Epidermal melanocyte (primary cell): Measurements from ENCODE around the gene TRIM24.
"Not testable (repeated sequence)": the region's sequence is repeated elsewhere in the genome, so short reads cannot be mapped to it uniquely, and the experiment has no call there.

Source experiments
- DNase-seq: peaks from one replicate; pipeline ENCODE4 v3.0.0; 2011; ENCODE audit warnings: low spot score; ENCODE audit not compliant: insufficient read length

Gene TRIM24

DNA sequence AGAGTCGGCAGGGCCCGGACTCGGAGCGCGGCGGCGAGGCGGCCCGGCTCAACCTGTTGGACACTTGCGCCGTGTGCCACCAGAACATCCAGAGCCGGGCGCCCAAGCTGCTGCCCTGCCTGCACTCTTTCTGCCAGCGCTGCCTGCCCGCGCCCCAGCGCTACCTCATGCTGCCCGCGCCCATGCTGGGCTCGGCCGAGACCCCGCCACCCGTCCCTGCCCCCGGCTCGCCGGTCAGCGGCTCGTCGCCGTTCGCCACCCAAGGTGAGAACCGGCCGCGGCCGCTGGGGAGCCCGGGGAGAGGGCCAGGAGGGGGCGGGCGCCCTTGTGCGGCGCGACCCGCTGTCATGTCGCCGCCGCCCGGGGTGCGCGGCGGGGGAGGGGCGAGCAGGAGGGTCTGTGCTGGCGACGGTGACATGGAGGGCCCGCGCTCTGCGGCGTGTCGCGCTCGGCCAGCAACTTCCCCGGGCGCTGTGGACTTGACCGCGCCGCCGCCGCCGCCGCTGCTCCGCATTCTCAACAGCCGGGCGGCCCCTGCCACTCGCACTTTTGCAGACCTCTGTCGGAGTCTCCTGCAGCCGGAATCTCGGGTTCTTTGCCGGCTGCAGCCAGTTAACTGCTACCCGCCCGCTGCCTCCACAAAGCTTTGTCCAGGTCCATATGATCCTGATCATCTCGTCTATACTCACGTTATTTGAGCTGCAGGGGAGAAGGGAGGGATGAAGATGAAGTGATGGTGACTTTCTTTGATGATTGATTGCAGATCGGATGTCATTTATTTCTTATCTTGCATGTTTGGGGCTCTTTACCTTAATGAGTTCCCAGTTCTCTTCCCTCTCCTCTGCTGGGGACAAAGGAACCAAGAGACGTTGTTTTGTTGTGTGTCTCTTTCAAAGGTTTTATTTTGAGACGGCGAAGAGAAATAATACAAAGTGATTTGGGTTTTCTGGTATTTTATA, 869 bp downstream of the TRIM24 start:
- DNase-seq, result no peak

DNA sequence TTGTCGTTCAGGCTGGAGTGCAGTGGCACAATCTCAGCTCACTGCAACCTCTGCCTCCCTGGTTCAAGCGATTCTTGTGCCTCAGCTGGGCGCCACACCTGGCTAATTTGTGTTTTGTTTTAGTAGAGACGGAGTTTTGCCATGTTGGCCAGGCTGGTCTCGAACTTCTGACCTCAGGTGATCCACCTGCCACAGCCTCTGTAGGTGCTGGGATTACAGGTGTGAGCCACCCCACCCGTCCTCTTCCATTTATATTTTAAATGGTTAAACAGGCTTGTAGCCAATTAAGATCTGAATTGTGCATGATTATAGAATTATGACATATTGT, 3.2 kb downstream of the TRIM24 start:
- DNase-seq, result not testable (repeated sequence)

DNA sequence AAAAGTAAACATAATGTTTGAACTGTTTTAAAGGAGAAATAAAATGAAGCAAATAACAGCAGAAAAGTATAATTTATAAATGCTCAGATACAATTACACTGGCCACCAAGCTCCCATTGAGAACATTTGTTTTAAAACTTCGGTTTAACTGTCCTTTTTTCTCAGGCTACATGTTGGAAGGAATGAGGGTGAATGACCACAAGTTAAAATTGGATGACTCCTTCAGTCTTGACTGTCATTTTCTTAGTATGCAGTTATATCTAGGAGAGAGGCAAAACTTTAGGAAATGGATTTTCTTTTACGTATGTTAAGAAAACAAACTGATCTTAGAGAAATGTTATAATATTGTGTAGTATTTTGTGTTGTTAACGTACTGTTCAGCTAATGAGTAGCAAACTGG, 5.0 kb downstream of the TRIM24 start:
- no peak for DNase-seq

DNA sequence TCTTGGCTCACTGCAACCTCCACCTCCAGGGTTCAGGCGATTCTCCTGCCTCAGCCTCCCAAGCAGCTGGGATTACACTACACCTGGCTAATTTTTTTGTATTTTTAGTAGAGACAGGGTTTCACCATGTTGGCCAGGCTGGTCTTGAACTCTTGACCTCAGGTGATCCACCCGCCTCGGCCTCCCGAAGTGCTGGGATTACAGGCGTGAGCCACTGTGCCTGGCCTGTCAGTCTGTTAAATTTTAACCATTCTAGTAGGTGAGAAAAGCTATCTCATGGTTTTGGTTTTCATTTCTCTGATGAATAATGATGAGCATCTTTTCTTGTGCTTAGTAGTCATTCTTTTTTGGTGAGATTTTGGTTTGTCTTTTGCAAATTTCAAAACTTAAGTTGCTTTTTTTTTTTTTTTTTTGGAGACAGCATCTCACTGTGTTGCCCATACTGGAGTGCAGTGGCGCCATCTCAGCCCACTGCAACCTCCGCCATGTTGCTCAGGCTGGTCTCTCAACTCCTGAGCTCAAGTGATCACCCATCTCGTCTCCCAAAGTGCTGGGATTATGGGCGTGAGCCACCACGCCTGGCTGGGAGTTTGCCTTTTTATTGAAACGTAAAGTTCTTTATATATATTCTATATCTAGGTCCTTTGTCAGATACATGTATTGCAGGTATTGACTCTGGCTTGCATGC, 6.2 kb downstream of the TRIM24 start:
- not testable (repeated sequence) for DNase-seq

DNA sequence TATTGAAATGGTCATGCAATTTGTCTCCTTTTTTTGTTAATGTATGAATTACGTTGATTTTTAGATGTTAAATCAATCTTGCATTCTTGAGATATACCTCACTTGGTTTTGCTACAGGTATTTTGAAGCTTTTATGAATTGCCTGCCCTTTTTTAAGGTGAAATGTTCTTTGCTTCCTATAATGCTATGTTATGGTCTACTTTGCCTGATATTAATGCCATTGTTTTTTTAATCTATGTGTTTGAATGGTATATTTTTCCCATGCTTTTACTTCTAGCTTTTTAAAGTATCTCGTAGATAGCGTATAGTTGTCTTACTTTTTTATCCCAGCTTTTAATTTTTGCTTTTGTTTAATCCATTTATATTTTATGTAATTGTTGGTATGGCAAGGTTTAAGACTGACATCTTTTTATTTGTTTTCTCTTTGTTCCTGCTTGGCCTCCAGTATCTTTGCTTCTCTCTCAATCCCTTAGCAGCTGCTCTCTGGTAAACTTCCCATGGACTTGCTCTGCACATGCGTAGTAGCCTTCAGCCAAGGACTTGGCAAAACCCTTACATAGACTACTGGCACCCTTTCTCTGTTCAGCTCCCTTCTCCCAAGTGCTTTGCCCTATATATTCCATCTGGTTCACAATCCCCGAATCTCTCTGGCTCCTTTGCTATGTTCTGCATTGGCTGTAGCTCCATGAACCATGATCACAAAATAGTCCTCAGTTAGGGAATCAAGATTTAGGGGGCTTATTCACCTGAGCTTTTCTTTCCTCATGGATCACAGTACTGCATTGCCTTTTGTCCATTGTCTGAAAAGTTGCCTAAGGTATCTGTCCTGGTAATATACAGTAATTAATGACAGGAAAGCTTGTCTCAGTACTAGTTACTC, 8.4 kb downstream of the TRIM24 start:
- no peak for DNase-seq

DNA sequence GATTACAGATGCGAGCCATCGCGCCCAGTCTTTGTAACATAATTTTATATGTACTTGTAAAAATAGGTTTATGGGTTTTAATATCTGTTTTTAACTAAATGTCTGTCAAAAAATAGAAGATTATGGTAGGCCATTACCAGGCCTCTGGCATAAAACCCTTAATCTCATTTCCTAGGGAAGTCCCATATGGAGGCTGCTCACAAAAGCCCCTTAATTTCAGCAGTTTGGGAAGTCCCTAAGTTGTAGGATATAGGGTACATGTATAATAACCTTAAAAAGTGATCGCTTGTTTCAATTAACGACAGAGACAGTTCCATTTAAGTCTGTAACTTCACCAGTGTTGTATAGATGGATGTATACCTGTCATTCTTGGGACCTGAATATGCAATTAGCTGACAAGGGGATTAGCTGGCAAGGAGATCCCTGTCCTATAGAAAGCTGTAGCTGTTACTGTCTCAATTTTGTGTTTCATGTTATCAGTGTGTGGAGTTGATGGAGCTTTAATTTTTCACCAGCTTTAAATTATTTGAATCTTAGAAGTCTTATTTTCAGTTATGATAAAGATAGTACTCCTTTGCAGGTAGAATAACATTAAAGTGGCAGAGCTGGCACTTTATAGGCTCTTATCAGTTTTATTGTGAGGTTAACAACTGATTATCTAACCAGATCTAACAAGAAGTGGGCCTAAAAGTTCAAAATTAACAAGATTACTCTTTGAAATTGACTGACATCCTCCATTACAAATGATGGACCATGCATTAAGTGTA, 10.5 kb downstream of the TRIM24 start:
- DNase-seq, result no peak

DNA sequence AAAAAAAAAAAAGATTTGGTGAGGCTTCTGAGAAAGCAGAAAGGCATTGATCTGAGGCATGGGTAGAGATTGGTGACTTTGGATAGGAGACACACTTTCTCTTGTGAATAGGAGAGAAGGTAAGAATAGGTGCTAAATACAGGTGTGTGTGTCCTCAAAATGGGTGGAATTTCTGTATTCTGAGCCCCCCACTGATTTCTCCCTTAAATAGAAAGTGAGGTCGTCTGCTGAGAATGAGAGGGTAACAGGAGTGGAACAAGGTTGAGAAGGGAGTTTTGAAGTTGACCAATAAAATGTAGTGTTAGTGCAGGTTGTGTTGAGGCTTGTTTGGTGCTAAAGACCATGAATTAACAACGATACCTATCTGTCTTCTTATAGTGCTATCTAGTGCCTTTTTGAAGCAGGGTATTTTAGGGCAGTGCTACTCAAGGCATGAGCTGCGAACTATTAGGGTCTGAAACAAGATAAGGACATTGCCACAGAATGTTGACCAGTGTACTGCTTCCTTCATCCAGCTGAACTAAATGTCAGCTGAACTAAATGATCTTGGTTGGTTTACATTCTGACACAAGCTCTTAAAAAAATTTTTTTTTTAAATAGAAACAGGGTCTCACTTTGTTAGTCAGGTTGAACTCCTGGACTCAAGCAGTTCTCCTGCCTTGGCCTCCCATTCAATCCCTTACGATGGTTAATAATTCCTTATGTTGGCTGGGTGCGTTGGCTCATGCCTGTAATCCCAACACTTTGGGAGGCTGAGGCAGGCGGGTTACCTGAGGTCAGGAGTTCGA, 12.4 kb downstream of the TRIM24 start:
- DNase-seq, result no peak

GRCh38 chr7:138475377-138475776, 15.3 kb downstream of the TRIM24 start:
- no peak for DNase-seq

DNA sequence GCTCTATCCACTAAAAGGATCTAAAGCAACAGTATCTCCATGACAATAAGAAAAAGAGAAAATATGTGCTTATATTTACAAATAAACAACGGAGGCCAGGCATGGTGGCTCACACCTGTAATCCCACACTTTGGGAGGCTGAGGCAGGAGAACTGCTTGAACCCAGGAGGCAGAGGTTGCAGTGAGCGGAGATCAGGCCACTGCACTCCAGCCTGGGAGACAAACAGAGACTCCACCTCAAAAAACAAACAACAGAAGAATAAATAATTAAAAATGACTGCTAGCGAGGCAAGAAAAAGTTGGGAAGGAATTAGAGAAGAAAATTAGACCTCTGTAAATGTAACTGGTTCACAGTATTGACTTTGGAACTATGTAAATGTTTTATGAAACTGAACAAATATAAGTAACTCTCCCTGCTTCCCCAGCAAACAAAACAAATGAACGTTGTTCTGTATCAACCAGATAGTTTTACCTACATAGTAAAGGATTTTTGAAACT, 17.1 kb downstream of the TRIM24 start:
- DNase-seq, result no peak

DNA sequence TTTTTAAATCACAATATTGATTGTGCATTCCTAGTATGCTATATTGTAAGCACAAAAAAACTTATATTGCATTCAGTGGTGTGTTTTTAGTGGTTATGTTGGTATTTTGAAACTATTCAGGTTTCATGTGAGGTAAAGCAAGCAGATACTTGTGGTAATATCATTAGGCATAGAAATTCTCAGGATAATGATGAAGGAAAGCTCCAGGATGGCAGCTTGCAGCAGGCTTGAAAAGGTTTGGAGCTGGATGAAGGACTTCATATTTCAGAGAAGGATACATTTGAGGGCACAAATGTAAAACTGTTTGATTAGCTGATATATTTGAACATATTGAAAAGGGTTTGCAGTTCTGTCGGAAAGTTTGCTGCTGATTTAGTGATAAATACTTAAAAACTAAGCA, 17.5 kb downstream of the TRIM24 start:
- no peak for DNase-seq

- no peak for DNase-seq
These were observed 18.4 kb downstream of the TRIM24 start for GRCh38 chr7:138478499-138478908.

- DNase-seq, result no peak
These were observed 20.5 kb downstream of the TRIM24 start for GRCh38 chr7:138480527-138480926.

GRCh38 chr7:138481447-138482380, 21.7 kb downstream of the TRIM24 start:
- DNase-seq, result no peak

GRCh38 chr7:138483531-138483930, 23.5 kb downstream of the TRIM24 start:
- no peak for DNase-seq

GRCh38 chr7:138485508-138485907, 25.4 kb downstream of the TRIM24 start:
- DNase-seq, result not testable (repeated sequence)

DNA sequence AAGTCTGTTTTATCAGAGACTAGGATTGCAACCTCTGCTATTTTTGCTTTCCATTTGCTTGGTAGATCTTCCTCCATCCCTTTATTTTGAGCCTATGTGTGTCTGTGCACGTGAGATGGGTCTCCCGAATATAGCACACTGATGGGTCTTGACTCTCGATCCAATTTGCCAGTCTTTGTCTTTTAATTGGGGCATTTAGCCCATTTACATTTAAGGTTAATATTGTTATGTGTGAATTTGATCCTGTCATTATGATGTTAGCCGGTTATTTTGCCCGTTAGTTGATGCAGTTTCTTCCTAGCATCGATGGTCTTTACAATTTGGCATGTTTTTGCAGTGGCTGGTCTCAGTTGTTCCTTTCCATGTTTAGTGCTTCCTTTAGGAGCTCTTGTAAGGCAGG, 29.1 kb downstream of the TRIM24 start:
- not testable (repeated sequence) for DNase-seq

GRCh38 chr7:138491612-138492386, 31.7 kb downstream of the TRIM24 start:
- no peak for DNase-seq

GRCh38 chr7:138492423-138492822, 32.4 kb downstream of the TRIM24 start:
- DNase-seq, result no peak
